H1 (cell line): Measurements from ENCODE around the gene TMEM200B.

ENCODE experiments used
- CBX8 ChIP-seq: fragments of 300-800, 300-1000 bp; sonication (generic); IDR thresholded peaks from 2 replicates; pipeline ENCODE4 v1.7.1; 2016; ENCODE audit warnings: low read depth, low read length, borderline replicate concordance
- HDAC6 ChIP-seq: IDR thresholded peaks from one replicate; pipeline ENCODE4 v1.7.1; 2012; ENCODE audit warnings: low read depth, mild to moderate bottlenecking, inconsistent platforms, low read length, moderate library complexity
- PHF8 ChIP-seq: fragments of 200-600 bp; sonication (generic); conservative IDR thresholded peaks from 2 replicates; pipeline ENCODE4 v1.7.1; 2012; ENCODE audit warnings: low read depth, mild to moderate bottlenecking, inconsistent platforms, low read length, moderate library complexity
- POLR2AphosphoS5 ChIP-seq: IDR thresholded peaks from 2 replicates; pipeline ENCODE4 v1.6.1; 2011; ENCODE audit warnings: low read depth, low read length
- RAD21 ChIP-seq, 2 experiments: IDR thresholded peaks in 1 of 2; conservative IDR thresholded peaks in 1 of 2; 2 replicates each; pipeline ENCODE4 v1.6.1; 2011; ENCODE audit warnings: low read depth in 2 of 2, low read length in 2 of 2, improper control_type of control experiment in 1 of 2, inconsistent platforms in 1 of 2, mild to moderate bottlenecking in 1 of 2, moderate library complexity in 1 of 2
- SIX5 ChIP-seq: IDR thresholded peaks from 2 replicates; pipeline ENCODE4 v1.6.1; 2011; ENCODE audit warnings: mild to moderate bottlenecking, low read depth, low read length
- YY1 ChIP-seq: IDR thresholded peaks from 2 replicates; pipeline ENCODE4 v1.6.1; 2011; ENCODE audit warnings: low read depth, mild to moderate bottlenecking, low read length
- TF ChIP-seq, protein P1 (sequence below), 3 experiments: IDR thresholded peaks; 1 replicate in 2 of 3; 2 replicates in 1 of 3; pipeline versions ENCODE4 v1.5.1 to v1.6.1; 2011; ENCODE audit warnings: low read length in 3 of 3, mild to moderate bottlenecking in 3 of 3, inconsistent platforms in 2 of 3, low read depth in 1 of 3, moderate library complexity in 1 of 3; ENCODE audit not compliant: insufficient read depth in 1 of 3; ENCODE audit errors: control extremely low read depth in 1 of 3

DNA sequence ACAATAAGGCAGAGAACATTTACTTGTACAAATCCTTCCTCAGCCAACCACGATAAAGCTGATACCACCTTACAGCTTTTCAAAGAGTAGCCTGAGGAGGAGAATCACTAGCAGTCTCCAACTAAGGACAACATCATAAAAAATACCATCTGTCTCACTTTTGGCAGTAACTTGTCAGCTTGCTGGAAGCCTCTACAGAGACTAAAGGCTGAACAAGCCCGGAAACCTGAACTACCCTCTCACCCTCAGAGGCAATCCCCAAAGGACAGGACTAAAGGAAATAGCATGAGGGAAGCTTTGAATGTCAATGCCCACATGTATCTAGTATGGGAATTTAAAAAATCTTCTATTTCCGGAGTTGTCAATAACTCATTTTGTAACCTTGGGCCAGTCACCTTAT, 47.4 kb upstream of the TMEM200B start:
- no peak for TF ChIP-seq SIX5
- TF ChIP-seq PHF8, result no peak
- no peak for TF ChIP-seq POLR2AphosphoS5
- TF ChIP-seq, protein P1, sequence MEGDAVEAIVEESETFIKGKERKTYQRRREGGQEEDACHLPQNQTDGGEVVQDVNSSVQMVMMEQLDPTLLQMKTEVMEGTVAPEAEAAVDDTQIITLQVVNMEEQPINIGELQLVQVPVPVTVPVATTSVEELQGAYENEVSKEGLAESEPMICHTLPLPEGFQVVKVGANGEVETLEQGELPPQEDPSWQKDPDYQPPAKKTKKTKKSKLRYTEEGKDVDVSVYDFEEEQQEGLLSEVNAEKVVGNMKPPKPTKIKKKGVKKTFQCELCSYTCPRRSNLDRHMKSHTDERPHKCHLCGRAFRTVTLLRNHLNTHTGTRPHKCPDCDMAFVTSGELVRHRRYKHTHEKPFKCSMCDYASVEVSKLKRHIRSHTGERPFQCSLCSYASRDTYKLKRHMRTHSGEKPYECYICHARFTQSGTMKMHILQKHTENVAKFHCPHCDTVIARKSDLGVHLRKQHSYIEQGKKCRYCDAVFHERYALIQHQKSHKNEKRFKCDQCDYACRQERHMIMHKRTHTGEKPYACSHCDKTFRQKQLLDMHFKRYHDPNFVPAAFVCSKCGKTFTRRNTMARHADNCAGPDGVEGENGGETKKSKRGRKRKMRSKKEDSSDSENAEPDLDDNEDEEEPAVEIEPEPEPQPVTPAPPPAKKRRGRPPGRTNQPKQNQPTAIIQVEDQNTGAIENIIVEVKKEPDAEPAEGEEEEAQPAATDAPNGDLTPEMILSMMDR (IDR thresholded peaks at IDR 0.05; ENCODE audit: control extremely low read depth in 1 of 3, insufficient read depth in 1 of 3, low read depth in 1 of 3, low read length in 3 of 3), result no peak
- no peak for TF ChIP-seq YY1
- TF ChIP-seq CBX8, result no peak
- TF ChIP-seq HDAC6, result no peak
- no peak for TF ChIP-seq RAD21 (IDR thresholded peaks at IDR 0.05 in 1 of 2, conservative IDR thresholded peaks at IDR 0.05 in 1 of 2; ENCODE audit: low read depth in 2 of 2, low read length in 2 of 2)
